NCI-H460 (cell line): ENCODE results near the gene ATP1A4. TPM values are rescaled to one million over a fixed set of nuclear protein-coding genes. Genes with fewer than 3 reads are reported as not detected.
A peak's percentile ranks its signal among the peaks of the same experiment; 100 is the strongest.
"Not testable (repeated sequence)": the region's sequence is repeated elsewhere in the genome, so short reads cannot be mapped to it uniquely, and the experiment has no call there.

Experiments
- DNase-seq: peaks from one replicate; pipeline ENCODE4 v3.0.0-alpha.2; 2016; ENCODE audit warnings: low read depth; ENCODE audit errors: extremely low read depth
- total RNA-seq: library from RNA; depleted of rRNA; stranded (reverse); fragments of >200 nt; shearing (Covaris generic); gene quantifications from 2 replicates; pipeline ENCODE4 v1.2.3, GENCODE V29; 2014

The ATP1A4 gene
- total RNA-seq, 1 experiment from 2014 or later, result not detected

GRCh38 chr1:160122978-160123495, 28.4 kb upstream of the ATP1A4 start:
- DNase-seq, result no peak

- DNase-seq, result no peak
Measured at GRCh38 chr1:160123726-160124125, 27.7 kb upstream of the ATP1A4 start.

- DNase-seq, result peak; percentile 91
Measured at GRCh38 chr1:160124705-160125478, 26.5 kb upstream of the ATP1A4 start.

- DNase-seq, result no peak
Measured at GRCh38 chr1:160125746-160126145, 25.7 kb upstream of the ATP1A4 start.

GRCh38 chr1:160126342-160126741, 25.1 kb upstream of the ATP1A4 start:
- DNase-seq, result not testable (repeated sequence)

- no peak for DNase-seq
Measured at GRCh38 chr1:160127381-160127780, 24.0 kb upstream of the ATP1A4 start.

- DNase-seq, result no peak
Measured at GRCh38 chr1:160127865-160128523, 23.4 kb upstream of the ATP1A4 start.

GRCh38 chr1:160128636-160129035, 22.8 kb upstream of the ATP1A4 start:
- no peak for DNase-seq

GRCh38 chr1:160129046-160129445, 22.4 kb upstream of the ATP1A4 start:
- DNase-seq, result no peak

- DNase-seq, result no peak
Measured at GRCh38 chr1:160129558-160129957, 21.8 kb upstream of the ATP1A4 start.

GRCh38 chr1:160129966-160130365, 21.4 kb upstream of the ATP1A4 start:
- DNase-seq, result no peak

- DNase-seq, result no peak
Measured at GRCh38 chr1:160130486-160130885, 20.9 kb upstream of the ATP1A4 start.

GRCh38 chr1:160130939-160131338, 20.5 kb upstream of the ATP1A4 start:
- no peak for DNase-seq

- DNase-seq, result no peak
Measured at GRCh38 chr1:160131803-160132565, 19.4 kb upstream of the ATP1A4 start.

GRCh38 chr1:160133990-160134770, 17.2 kb upstream of the ATP1A4 start:
- DNase-seq, result no peak

GRCh38 chr1:160134791-160135572, 16.4 kb upstream of the ATP1A4 start:
- no peak for DNase-seq

- no peak for DNase-seq
Measured at GRCh38 chr1:160136121-160136925, 15.1 kb upstream of the ATP1A4 start.

GRCh38 chr1:160136926-160137200, 14.5 kb upstream of the ATP1A4 start:
- no peak for DNase-seq

- no peak for DNase-seq
Measured at GRCh38 chr1:160137216-160137862, 14.1 kb upstream of the ATP1A4 start.
